GM12875 (cell line): ENCODE measurements around the gene PLIN1.

Source experiments
- H3K4me3 ChIP-seq: one replicate; pipeline ENCODE4 v1.5.1; 2011; ENCODE audit warnings: low read depth, low read length, control low read depth
- CTCF ChIP-seq: IDR thresholded peaks from 2 replicates; pipeline ENCODE4 v1.5.1; 2011; ENCODE audit warnings: low read depth, mild to moderate bottlenecking, control low read depth, inconsistent platforms, low read length, moderate library complexity, borderline replicate concordance; ENCODE audit not compliant: insufficient read depth

PLIN1 gene

GRCh38 chr15:89628301-89628700, 50.9 kb downstream of the PLIN1 start:
- no peak for TF ChIP-seq CTCF
- H3K4me3 ChIP-seq: no peak overlapping the region

- H3K4me3 ChIP-seq: no peak overlapping the region
- no peak for TF ChIP-seq CTCF
Observed at GRCh38 chr15:89627256-89627970, 51.8 kb downstream of the PLIN1 start.

- no peak for TF ChIP-seq CTCF
- no peak overlapping the region for H3K4me3 ChIP-seq
Observed at GRCh38 chr15:89625716-89626115, 53.5 kb downstream of the PLIN1 start.

- TF ChIP-seq CTCF: no peak
- H3K4me3 ChIP-seq: no peak overlapping the region
Observed at GRCh38 chr15:89623165-89623564, 56.0 kb downstream of the PLIN1 start.

GRCh38 chr15:89621547-89621946, 57.6 kb downstream of the PLIN1 start:
- no peak for TF ChIP-seq CTCF
- no peak overlapping the region for H3K4me3 ChIP-seq

GRCh38 chr15:89616228-89616627, 62.9 kb downstream of the PLIN1 start:
- no peak overlapping the region for H3K4me3 ChIP-seq
- TF ChIP-seq CTCF: no peak

GRCh38 chr15:89615135-89615534, 64.0 kb downstream of the PLIN1 start:
- no peak overlapping the region for H3K4me3 ChIP-seq
- TF ChIP-seq CTCF: no peak
